Suprapubic skin (tissue), 3 donors: Measurements from ENCODE around the gene CACNA1S.

Experiments
- CTCF ChIP-seq, 2 donors: fragments of 200-600 bp in 1 of 2; fragments of 450-650 bp in 1 of 2; sonication (generic) in 1 of 2; IDR thresholded peaks; one replicate each; pipeline ENCODE4 v1.5.1; 2016 to 2019; ENCODE audit warnings: antibody characterized with exemption in 2 of 2, mild to moderate bottlenecking in 1 of 2, moderate library complexity in 1 of 2
- POLR2A ChIP-seq, 2 donors: fragments of 450-650 bp; IDR thresholded peaks; one replicate each; pipeline ENCODE4 v1.6.1; 2017; ENCODE audit warnings: antibody characterized with exemption in 2 of 2, mild to moderate bottlenecking in 2 of 2, moderate library complexity in 2 of 2

DNA sequence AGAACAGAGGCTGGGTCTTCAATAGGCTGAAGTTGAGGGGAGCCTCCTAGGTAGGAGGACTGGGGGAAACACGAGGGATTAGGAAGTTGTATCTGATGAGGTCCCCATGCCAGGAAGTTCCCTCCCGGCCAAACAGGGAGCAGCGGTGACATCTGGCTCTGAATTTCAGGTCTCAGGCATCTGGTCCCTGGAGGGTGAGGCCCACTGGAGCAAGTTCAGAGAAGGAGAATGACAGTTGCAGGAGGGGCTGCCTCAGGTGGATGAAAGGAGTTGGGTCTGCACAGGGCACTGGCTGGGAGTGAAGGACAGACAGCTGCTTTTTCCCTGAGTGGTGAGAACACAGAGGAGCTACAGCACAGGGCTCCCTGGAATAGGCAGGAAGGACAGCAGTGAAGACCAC is 32.9 kb upstream of the CACNA1S start:
- TF ChIP-seq CTCF (IDR thresholded peaks at IDR 0.05) = no peak
- no peak for TF ChIP-seq POLR2A (IDR thresholded peaks at IDR 0.05)
